GM12892 (cell line): ENCODE data around the gene PEX5.

ENCODE experiments used
- POLR2A ChIP-seq: IDR thresholded peaks from 2 replicates; pipeline ENCODE4 v1.6.1; 2011; ENCODE audit warnings: low read depth, low read length, control low read depth
- POLR2AphosphoS5 ChIP-seq: IDR thresholded peaks from 2 replicates; pipeline ENCODE4 v1.6.1; 2011; ENCODE audit warnings: low read depth, low read length, control low read depth
- TAF1 ChIP-seq: IDR thresholded peaks from 2 replicates; pipeline ENCODE4 v1.6.1; 2011; ENCODE audit warnings: low read depth, mild to moderate bottlenecking, control low read depth, low read length, borderline replicate concordance

DNA sequence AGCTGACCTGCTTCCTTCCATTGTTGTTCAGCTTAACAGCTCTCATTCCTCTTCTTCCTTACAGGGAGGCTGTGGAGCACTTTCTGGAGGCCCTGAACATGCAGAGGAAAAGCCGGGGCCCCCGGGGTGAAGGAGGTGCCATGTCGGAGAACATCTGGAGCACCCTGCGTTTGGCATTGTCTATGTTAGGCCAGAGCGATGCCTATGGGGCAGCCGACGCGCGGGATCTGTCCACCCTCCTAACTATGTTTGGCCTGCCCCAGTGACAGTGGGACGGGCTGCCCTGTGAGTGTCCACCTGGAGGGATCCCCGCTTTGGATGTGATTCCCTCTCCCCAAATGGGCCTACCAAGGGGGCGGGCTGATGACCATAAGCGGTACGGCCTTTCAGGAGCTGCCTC, 20.5 kb downstream of the PEX5 start:
- TF ChIP-seq POLR2A (no peak), TAF1 (no peak), POLR2AphosphoS5 (no peak)
